Karpas-422 (cell line): ENCODE results near the gene MASP1. TPM values are rescaled to one million over a fixed set of nuclear protein-coding genes. Genes with fewer than 3 reads are reported as not detected.

ENCODE experiments used
- DNase-seq: peaks from one replicate; pipeline ENCODE4 v3.0.0-alpha.2; 2015
- H2AFZ ChIP-seq: fragments of 200-600 bp; sonication (generic); 2 replicates; pipeline ENCODE4 v1.6.1; 2014; ENCODE audit warnings: antibody characterized with exemption, low read length, mixed read lengths
- H3K27ac ChIP-seq: fragments of 200-600 bp; sonication (generic); 2 replicates; pipeline ENCODE4 v1.5.1; 2014; ENCODE audit warnings: mild to moderate bottlenecking, low read length, moderate library complexity
- H3K27me3 ChIP-seq: fragments of 200-600 bp; sonication (generic); 2 replicates; pipeline ENCODE4 v1.6.1; 2014; ENCODE audit warnings: low read length, mixed read lengths
- H3K36me3 ChIP-seq: fragments of 200-600 bp; sonication (generic); 2 replicates; pipeline ENCODE4 v1.6.1; 2014; ENCODE audit warnings: low read length, mixed read lengths; ENCODE audit not compliant: insufficient read depth
- H3K4me1 ChIP-seq: fragments of 200-600 bp; sonication (generic); 2 replicates; pipeline ENCODE4 v1.6.1; 2014; ENCODE audit warnings: mild to moderate bottlenecking, low read length, mixed read lengths
- H3K4me2 ChIP-seq: fragments of 200-600 bp; sonication (generic); 2 replicates; pipeline ENCODE4 v1.6.1; 2014; ENCODE audit warnings: low read length, low read depth, mild to moderate bottlenecking; ENCODE audit not compliant: poor library complexity, severe bottlenecking
- H3K4me3 ChIP-seq: fragments of 200-600 bp; sonication (generic); 2 replicates; pipeline ENCODE4 v1.5.1; 2014; ENCODE audit warnings: mild to moderate bottlenecking, antibody characterized with exemption, low read length, mixed read lengths
- H3K79me2 ChIP-seq: fragments of 200-600 bp; sonication (generic); 2 replicates; pipeline ENCODE4 v1.6.1; 2014; ENCODE audit warnings: mild to moderate bottlenecking, low read length, mixed read lengths
- H3K9ac ChIP-seq: fragments of 200-600 bp; sonication (generic); 2 replicates; pipeline ENCODE4 v1.6.0; 2014; ENCODE audit warnings: low read length
- H3K9me2 ChIP-seq: fragments of 200-600 bp; sonication (generic), shearing (Covaris generic); replicated peaks from 2 replicates; pipeline ENCODE4 v1.6.0; 2014; ENCODE audit warnings: mild to moderate bottlenecking, low read length, moderate library complexity; ENCODE audit not compliant: insufficient read depth
- H3K9me3 ChIP-seq: fragments of 300-700, 200-600 bp; sonication (generic); 2 replicates; pipeline ENCODE4 v1.6.1; 2014; ENCODE audit warnings: low read length, mixed read lengths
- H4K20me1 ChIP-seq: fragments of 200-600 bp; sonication (generic); 2 replicates; pipeline ENCODE4 v1.6.1; 2014; ENCODE audit warnings: mild to moderate bottlenecking, antibody characterized with exemption, low read length, low read depth; ENCODE audit not compliant: insufficient read depth
- total RNA-seq: library from RNA; depleted of rRNA; stranded (reverse); fragments of >200 nt; shearing (Covaris generic); gene quantifications from 2 replicates; pipeline ENCODE4 v1.2.3, GENCODE V29; 2014; ENCODE audit warnings: low replicate concordance

The MASP1 gene
- total RNA-seq, 1 experiment from 2014 or later: not detected

- Histone ChIP-seq H3K27me3 (no peaks in the 10 kb centered on the region), H3K27ac (no peak overlapping the region), H3K4me2 (no peak overlapping the region), H3K9me2 (no peaks in the 10 kb centered on the region), H3K36me3 (no peaks in the 10 kb centered on the region), H3K4me1 (no peaks in the 10 kb centered on the region), H2AFZ (no peak overlapping the region), H3K9ac (no peak overlapping the region), H4K20me1 (no peaks in the 10 kb centered on the region), H3K9me3 (no peaks in the 10 kb centered on the region), H3K4me3 (no peak overlapping the region), H3K79me2 (no peaks in the 10 kb centered on the region)
- DNase-seq: no peak
Observed at GRCh38 chr3:187305881-187306280, 14.3 kb upstream of the MASP1 start.

DNA sequence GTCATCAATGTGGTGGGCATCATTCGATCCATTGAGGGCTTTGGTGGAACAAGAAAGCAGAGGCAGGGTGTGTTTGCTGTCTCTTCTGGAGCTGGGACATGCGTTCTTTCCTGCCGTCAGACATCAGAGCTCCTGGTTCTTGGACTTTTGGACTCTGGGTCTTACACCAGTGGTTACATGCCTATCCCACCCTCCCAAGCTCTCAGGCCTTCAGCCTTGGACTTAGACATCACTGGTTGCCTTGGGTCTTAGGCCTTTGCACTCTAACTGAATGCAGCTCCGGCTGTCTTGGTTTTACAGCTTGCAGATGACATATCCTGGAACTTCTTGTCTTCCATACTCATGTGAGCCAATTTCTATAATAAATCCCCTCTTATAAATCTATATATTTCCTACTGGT is 8.1 kb upstream of the MASP1 start:
- H2AFZ ChIP-seq: no peak overlapping the region
- H4K20me1 ChIP-seq: no peaks in the 10 kb centered on the region
- no peaks in the 10 kb centered on the region for H3K79me2 ChIP-seq
- no peaks in the 10 kb centered on the region for H3K9me3 ChIP-seq
- H3K27me3 ChIP-seq: no peaks in the 10 kb centered on the region
- H3K36me3 ChIP-seq: no peaks in the 10 kb centered on the region
- H3K4me1 ChIP-seq: no peaks in the 10 kb centered on the region
- H3K9ac ChIP-seq: no peak overlapping the region
- H3K4me3 ChIP-seq: no peak overlapping the region
- H3K4me2 ChIP-seq: no peak overlapping the region
- DNase-seq: no peak
- H3K27ac ChIP-seq: no peak overlapping the region
- H3K9me2 ChIP-seq: no peaks in the 10 kb centered on the region

- no peaks in the 10 kb centered on the region for H3K79me2 ChIP-seq
- no peak for DNase-seq
- H4K20me1 ChIP-seq: no peaks in the 10 kb centered on the region
- H3K4me1 ChIP-seq: no peaks in the 10 kb centered on the region
- no peaks in the 10 kb centered on the region for H3K27me3 ChIP-seq
- H2AFZ ChIP-seq: no peak overlapping the region
- no peak overlapping the region for H3K27ac ChIP-seq
- H3K9me3 ChIP-seq: no peaks in the 10 kb centered on the region
- H3K9me2 ChIP-seq: no peaks in the 10 kb centered on the region
- H3K9ac ChIP-seq: no peak overlapping the region
- no peak overlapping the region for H3K4me2 ChIP-seq
- no peak overlapping the region for H3K4me3 ChIP-seq
- H3K36me3 ChIP-seq: no peaks in the 10 kb centered on the region
Observed at GRCh38 chr3:187296911-187297310, 5.4 kb upstream of the MASP1 start.

DNA sequence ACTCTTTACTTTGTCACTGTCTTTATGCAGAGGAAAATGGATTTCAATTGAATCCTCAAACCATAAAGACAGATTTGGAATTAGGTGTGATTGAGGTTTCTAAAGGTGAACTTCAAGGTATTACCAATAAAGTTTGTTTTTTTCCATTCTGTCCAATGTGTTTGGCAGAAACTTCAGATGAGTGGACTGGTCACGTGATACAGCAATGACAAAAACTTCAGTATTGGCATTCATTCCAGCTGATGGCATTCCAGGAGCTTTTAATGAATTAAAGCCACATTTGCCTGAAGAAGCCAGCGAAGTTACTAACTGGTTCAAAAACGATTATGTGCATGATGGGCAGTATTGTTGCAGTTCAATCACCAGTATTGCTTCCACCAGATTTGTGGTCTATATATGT is 4.5 kb upstream of the MASP1 start:
- Histone ChIP-seq H3K9ac (no peak overlapping the region), H3K9me3 (no peaks in the 10 kb centered on the region), H3K9me2 (no peaks in the 10 kb centered on the region), H3K79me2 (no peaks in the 10 kb centered on the region), H4K20me1 (no peaks in the 10 kb centered on the region), H2AFZ (no peak overlapping the region), H3K4me2 (no peak overlapping the region), H3K36me3 (no peaks in the 10 kb centered on the region), H3K27me3 (no peaks in the 10 kb centered on the region), H3K4me1 (no peaks in the 10 kb centered on the region), H3K27ac (no peak overlapping the region), H3K4me3 (no peak overlapping the region)
- DNase-seq: no peak

DNA sequence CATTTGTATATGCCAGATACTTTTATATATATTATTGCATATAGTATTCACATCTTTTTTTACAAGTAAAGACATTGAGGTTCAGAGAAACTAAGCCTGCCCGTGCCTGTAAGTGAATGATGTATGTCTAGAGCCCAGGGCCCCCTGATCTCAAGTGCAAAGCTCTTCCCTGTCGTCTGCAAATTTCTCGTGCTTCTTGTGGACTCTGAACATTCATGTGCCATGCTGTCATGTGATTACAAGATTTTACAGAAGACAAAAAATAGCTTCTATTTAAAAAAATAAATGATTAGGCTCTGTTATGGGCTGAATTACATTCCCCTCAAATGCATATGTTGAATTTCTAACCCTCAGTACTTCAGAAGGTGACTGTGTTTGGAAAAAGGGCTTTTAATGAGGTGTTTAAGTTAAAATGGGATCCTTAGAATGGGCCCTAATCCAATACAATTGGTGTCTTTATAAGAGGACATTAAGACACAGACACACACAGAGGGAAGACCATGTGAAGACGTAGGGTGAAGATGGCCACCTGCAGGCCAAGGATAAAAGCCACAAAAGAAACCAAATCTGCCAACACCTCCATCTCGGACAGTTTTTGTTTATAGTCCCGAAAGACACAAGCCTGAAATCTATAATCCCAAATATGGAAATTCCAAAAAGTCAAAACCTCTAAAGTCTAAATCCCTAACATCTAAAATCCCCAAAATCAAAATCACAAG is 3.9 kb upstream of the MASP1 start:
- Histone ChIP-seq H3K27ac (no peak overlapping the region), H4K20me1 (no peaks in the 10 kb centered on the region), H3K9ac (no peak overlapping the region), H3K9me2 (no peaks in the 10 kb centered on the region), H3K27me3 (no peaks in the 10 kb centered on the region), H3K9me3 (no peaks in the 10 kb centered on the region), H3K4me1 (no peaks in the 10 kb centered on the region), H3K4me2 (no peak overlapping the region), H3K4me3 (no peak overlapping the region), H3K79me2 (no peaks in the 10 kb centered on the region), H2AFZ (no peak overlapping the region), H3K36me3 (no peaks in the 10 kb centered on the region)
- peak; percentile 70 for DNase-seq

DNA sequence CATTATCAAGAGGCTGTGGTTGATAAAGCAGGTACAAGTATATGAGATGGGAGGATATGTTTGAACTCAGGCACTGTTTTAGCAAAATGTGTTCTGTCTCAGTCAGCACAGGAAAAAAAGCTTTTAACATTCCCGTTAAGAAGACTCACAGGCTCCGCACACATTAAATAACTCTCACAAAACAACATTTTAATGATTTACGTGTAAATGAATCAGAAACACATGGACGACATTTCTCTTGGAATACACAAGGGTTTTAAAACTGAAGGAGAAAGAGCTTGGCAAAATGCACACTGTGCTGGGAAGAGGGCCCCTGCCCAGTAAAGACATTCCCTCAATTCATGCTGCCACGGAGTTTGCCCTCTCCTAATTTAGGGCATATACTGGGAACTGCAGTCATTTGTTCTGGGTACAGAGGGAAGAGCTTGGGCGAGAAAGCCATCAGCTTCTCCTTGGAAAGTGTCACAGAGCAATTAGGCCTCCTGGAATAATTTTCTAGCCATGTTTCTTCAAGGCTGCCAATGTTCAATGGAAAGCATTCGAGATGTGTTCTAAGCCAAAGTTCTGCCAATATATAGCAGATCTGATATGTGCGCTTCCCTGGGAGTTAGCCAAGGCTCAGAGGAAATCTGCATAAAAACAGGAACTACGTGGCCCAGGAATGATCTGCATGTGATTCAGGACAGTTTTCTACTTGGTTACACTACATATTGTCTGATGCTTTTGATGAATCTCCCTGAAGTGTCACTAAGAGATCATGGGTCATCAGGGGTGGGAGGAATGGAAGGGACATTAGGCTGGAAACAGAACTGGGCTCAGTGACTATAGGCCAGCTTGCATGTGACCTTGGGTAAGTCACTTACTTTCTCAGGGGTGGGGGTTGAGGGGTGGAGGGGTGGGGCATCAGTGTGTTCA is 2.2 kb upstream of the MASP1 start:
- no peak overlapping the region for H3K27ac ChIP-seq
- no peak for DNase-seq
- H3K4me3 ChIP-seq: no peak overlapping the region
- H3K36me3 ChIP-seq: no peaks in the 10 kb centered on the region
- no peak overlapping the region for H3K4me2 ChIP-seq
- H3K27me3 ChIP-seq: no peaks in the 10 kb centered on the region; the same call in 1 of the 2 replicates
- H2AFZ ChIP-seq: no peak overlapping the region
- no peaks in the 10 kb centered on the region for H3K9me2 ChIP-seq
- H3K79me2 ChIP-seq: no peaks in the 10 kb centered on the region
- no peaks in the 10 kb centered on the region for H3K9me3 ChIP-seq
- H3K4me1 ChIP-seq: no peaks in the 10 kb centered on the region
- H4K20me1 ChIP-seq: no peaks in the 10 kb centered on the region
- no peak overlapping the region for H3K9ac ChIP-seq

DNA sequence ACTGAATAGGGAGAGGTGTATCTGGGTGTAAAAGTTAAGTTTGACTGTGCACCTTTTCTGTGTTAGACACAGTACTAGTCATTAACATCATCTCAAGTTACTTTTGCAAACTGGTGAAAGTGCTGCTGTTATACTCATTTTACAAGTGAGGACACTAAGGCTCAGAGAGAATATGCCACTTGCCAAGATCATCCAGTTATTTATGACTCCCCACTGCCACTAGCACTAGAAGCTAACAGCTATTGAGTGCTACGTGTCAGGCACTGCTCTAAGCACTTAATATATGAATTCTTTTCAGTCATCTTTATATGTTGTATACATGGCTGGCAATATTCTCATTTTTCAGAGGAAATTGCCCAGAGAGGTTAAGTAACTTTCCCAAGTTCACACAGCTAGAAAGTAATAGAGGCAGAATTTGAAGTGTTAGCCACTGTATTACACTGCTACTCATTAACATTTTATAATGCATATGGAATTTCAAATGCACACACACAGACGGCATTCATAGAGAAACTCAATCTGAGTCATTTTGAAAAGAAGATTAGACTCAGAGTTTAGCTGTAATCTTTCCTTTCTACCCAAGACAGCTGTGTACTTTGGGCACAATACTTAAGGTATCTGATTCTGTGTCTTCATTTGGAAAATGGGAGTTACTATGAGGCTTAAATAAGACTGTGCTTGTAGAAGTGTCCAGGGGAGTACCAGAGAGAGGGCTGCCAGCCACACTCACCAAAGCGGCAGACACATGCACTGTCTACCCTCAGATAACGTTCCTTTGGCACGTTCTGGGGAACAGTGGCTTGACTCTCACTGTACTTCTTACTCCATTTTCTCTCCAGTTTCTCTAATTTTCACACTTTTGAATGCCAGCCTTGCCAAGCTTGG is 1.3 kb upstream of the MASP1 start:
- H3K79me2 ChIP-seq: no peaks in the 10 kb centered on the region
- no peak overlapping the region for H3K9ac ChIP-seq
- H3K9me3 ChIP-seq: no peaks in the 10 kb centered on the region
- H2AFZ ChIP-seq: no peak overlapping the region
- DNase-seq: no peak
- no peaks in the 10 kb centered on the region for H3K36me3 ChIP-seq
- no peaks in the 10 kb centered on the region for H3K9me2 ChIP-seq
- no peaks in the 10 kb centered on the region for H4K20me1 ChIP-seq
- no peaks in the 10 kb centered on the region for H3K4me1 ChIP-seq
- H3K27me3 ChIP-seq: no peaks in the 10 kb centered on the region; the same call in 1 of the 2 replicates
- H3K4me3 ChIP-seq: no peak overlapping the region
- no peak overlapping the region for H3K4me2 ChIP-seq
- H3K27ac ChIP-seq: no peak overlapping the region

GRCh38 chr3:187292181-187292580 is 644 bp upstream of the MASP1 start:
- H3K27ac ChIP-seq: no peak overlapping the region
- no peaks in the 10 kb centered on the region for H3K79me2 ChIP-seq
- H2AFZ ChIP-seq: no peak overlapping the region
- no peak overlapping the region for H3K4me3 ChIP-seq
- H3K9me3 ChIP-seq: no peaks in the 10 kb centered on the region
- no peaks in the 10 kb centered on the region for H4K20me1 ChIP-seq
- H3K27me3 ChIP-seq: no peaks in the 10 kb centered on the region; the same call in 1 of the 2 replicates
- no peak for DNase-seq
- H3K9me2 ChIP-seq: no peaks in the 10 kb centered on the region
- no peak overlapping the region for H3K4me2 ChIP-seq
- H3K4me1 ChIP-seq: no peaks in the 10 kb centered on the region
- no peaks in the 10 kb centered on the region for H3K36me3 ChIP-seq
- no peak overlapping the region for H3K9ac ChIP-seq
